ENCODE data around the gene IGFLR1.

- no peak for TF ChIP-seq CEBPB (IDR thresholded peaks at IDR 0.05)
- TF ChIP-seq POLR2A (IDR thresholded peaks at IDR 0.05; ENCODE audit: low read length): peak; percentile 92
- TF ChIP-seq, protein P1, sequence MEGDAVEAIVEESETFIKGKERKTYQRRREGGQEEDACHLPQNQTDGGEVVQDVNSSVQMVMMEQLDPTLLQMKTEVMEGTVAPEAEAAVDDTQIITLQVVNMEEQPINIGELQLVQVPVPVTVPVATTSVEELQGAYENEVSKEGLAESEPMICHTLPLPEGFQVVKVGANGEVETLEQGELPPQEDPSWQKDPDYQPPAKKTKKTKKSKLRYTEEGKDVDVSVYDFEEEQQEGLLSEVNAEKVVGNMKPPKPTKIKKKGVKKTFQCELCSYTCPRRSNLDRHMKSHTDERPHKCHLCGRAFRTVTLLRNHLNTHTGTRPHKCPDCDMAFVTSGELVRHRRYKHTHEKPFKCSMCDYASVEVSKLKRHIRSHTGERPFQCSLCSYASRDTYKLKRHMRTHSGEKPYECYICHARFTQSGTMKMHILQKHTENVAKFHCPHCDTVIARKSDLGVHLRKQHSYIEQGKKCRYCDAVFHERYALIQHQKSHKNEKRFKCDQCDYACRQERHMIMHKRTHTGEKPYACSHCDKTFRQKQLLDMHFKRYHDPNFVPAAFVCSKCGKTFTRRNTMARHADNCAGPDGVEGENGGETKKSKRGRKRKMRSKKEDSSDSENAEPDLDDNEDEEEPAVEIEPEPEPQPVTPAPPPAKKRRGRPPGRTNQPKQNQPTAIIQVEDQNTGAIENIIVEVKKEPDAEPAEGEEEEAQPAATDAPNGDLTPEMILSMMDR (IDR thresholded peaks at IDR 0.05): no peak
- no peak for TF ChIP-seq KDM5A (IDR thresholded peaks at IDR 0.05)
- TF ChIP-seq KDM1A (IDR thresholded peaks at IDR 0.05; ENCODE audit: low read depth): no peak
- TF ChIP-seq SMC3 (IDR thresholded peaks at IDR 0.05): no peak
- TF ChIP-seq NR3C1 (IDR thresholded peaks at IDR 0.05): no peak
- no peak for TF ChIP-seq EP300 (IDR thresholded peaks at IDR 0.05)
- no peak for TF ChIP-seq MAFK (IDR thresholded peaks at IDR 0.05; ENCODE audit: partially characterized antibody)
- TF ChIP-seq, protein P2, sequence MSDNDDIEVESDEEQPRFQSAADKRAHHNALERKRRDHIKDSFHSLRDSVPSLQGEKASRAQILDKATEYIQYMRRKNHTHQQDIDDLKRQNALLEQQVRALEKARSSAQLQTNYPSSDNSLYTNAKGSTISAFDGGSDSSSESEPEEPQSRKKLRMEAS (IDR thresholded peaks at IDR 0.05): peak; percentile 94
- no peak for TF ChIP-seq MYC (IDR thresholded peaks at IDR 0.05; ENCODE audit: borderline replicate concordance, low read length)
- TF ChIP-seq, protein P3, sequence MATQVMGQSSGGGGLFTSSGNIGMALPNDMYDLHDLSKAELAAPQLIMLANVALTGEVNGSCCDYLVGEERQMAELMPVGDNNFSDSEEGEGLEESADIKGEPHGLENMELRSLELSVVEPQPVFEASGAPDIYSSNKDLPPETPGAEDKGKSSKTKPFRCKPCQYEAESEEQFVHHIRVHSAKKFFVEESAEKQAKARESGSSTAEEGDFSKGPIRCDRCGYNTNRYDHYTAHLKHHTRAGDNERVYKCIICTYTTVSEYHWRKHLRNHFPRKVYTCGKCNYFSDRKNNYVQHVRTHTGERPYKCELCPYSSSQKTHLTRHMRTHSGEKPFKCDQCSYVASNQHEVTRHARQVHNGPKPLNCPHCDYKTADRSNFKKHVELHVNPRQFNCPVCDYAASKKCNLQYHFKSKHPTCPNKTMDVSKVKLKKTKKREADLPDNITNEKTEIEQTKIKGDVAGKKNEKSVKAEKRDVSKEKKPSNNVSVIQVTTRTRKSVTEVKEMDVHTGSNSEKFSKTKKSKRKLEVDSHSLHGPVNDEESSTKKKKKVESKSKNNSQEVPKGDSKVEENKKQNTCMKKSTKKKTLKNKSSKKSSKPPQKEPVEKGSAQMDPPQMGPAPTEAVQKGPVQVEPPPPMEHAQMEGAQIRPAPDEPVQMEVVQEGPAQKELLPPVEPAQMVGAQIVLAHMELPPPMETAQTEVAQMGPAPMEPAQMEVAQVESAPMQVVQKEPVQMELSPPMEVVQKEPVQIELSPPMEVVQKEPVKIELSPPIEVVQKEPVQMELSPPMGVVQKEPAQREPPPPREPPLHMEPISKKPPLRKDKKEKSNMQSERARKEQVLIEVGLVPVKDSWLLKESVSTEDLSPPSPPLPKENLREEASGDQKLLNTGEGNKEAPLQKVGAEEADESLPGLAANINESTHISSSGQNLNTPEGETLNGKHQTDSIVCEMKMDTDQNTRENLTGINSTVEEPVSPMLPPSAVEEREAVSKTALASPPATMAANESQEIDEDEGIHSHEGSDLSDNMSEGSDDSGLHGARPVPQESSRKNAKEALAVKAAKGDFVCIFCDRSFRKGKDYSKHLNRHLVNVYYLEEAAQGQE (IDR thresholded peaks at IDR 0.05): no peak
Measured at GRCh38 chr19:35715981-35716800, 26.1 kb downstream of the IGFLR1 start.
